ENCODE data around the gene PALD1.
"Not testable (repeated sequence)": the region's sequence is repeated elsewhere in the genome, so short reads cannot be mapped to it uniquely, and the experiment has no call there.

The PALD1 gene

GRCh38 chr10:70592746-70593512, 114.4 kb downstream of the PALD1 start:
- DNase-seq, result peak; percentile 15

- peak; percentile 8 for DNase-seq
These were observed 114.9 kb downstream of the PALD1 start for GRCh38 chr10:70593513-70593890.

GRCh38 chr10:70594161-70594560, 115.6 kb downstream of the PALD1 start:
- DNase-seq, result peak; percentile 13

GRCh38 chr10:70595566-70596016, 117.0 kb downstream of the PALD1 start:
- peak; percentile 11 for DNase-seq

- no peak for DNase-seq
These were observed 117.7 kb downstream of the PALD1 start for GRCh38 chr10:70596110-70596798.

- peak; percentile 83 for DNase-seq
These were observed 118.6 kb downstream of the PALD1 start for GRCh38 chr10:70596860-70597809.

GRCh38 chr10:70597856-70598815, 119.6 kb downstream of the PALD1 start:
- no peak for DNase-seq

GRCh38 chr10:70598857-70599295, 120.3 kb downstream of the PALD1 start:
- no peak for DNase-seq

- no peak for DNase-seq
These were observed 120.8 kb downstream of the PALD1 start for GRCh38 chr10:70599319-70599718.

GRCh38 chr10:70599791-70600190, 121.2 kb downstream of the PALD1 start:
- no peak for DNase-seq

- DNase-seq, result no peak
These were observed 122.2 kb downstream of the PALD1 start for GRCh38 chr10:70600512-70601395.

GRCh38 chr10:70601746-70602145, 123.2 kb downstream of the PALD1 start:
- no peak for DNase-seq

GRCh38 chr10:70602665-70603448, 124.3 kb downstream of the PALD1 start, which contains the start of gene PRF1:
Gene PRF1 (minus strand): TSS chr10:70602741. CDS start chr10:70600902, 1,839 bp downstream.
- no peak for DNase-seq

GRCh38 chr10:70603449-70603801, 124.9 kb downstream of the PALD1 start:
- no peak for DNase-seq

GRCh38 chr10:70604106-70604505, 125.5 kb downstream of the PALD1 start:
- no peak for DNase-seq

GRCh38 chr10:70605161-70605560, 126.6 kb downstream of the PALD1 start:
- DNase-seq, result no peak

- DNase-seq, result no peak
These were observed 129.4 kb downstream of the PALD1 start for GRCh38 chr10:70607936-70608335.

- no peak for DNase-seq
These were observed 135.4 kb downstream of the PALD1 start for GRCh38 chr10:70613941-70614340.

GRCh38 chr10:70614364-70614763, 135.8 kb downstream of the PALD1 start:
- not testable (repeated sequence) for DNase-seq

GRCh38 chr10:70615211-70615610, 136.6 kb downstream of the PALD1 start:
- no peak for DNase-seq
